ENCODE data around the gene B3GALNT2. TPM values are rescaled to one million over a fixed set of nuclear protein-coding genes. Genes with fewer than 3 reads are reported as not detected.
"Not testable (repeated sequence)": the region's sequence is repeated elsewhere in the genome, so short reads cannot be mapped to it uniquely, and the experiment has no call there.

B3GALNT2 gene
- polyA plus RNA-seq, 6 donors from 2014 or later, result 4.8 to 13.6 (median 6.6) TPM

DNA sequence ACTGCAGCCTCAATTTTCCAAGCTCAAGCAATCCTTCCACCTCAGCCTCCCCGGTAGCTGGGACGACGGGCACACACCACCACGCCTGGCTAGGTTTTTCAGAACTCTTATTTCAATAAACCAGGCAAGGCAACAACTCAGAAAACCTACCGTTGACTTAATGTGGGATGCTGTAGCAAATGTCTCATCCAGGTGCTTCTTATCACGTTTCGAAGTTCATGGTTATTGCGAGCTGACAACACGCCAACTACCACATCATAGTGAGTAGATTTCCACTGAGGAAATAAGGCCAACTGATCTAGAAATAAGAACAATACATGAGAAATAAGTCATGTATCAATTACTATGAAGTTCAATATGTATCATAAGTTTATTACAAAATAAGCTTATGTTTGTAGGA, 9.7 kb downstream of the B3GALNT2 start:
- Mint-ChIP-seq H3K4me3 (no peak overlapping the region), H3K27ac (no peak overlapping the region), H3K36me3 (peaks cover 7 to 11% of the 10 kb centered on the region in 2 donors), H3K27me3 (no peaks in the 10 kb centered on the region), H3K9me3 (no peaks in the 10 kb centered on the region), H3K4me1 (no peaks in the 10 kb centered on the region)
- ATAC-seq (ENCODE audit: low read depth in 2 of 2) (no peak), DNase-seq (no peak)

DNA sequence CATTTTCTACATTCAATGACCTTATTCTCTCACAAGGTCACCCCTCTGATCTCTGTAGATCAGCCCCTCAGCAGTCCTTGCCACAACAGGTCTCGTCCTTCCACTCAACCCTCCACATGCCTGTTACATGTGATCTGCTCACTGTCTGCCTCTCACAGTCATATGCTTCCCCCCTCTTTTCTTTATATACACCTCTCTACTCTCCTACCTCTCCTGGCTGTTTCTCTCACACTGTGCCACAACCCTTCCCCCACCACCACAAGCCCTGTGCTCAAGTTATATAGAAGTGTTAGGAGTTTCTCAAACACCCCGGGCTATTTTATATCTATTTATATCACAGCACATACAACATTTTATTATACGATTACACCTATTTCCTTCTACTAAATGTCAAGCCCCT, 12.6 kb downstream of the B3GALNT2 start:
- Mint-ChIP-seq H3K36me3 (peaks cover 7 to 11% of the 10 kb centered on the region in 2 donors), H3K9me3 (no peaks in the 10 kb centered on the region), H3K4me1 (no peaks in the 10 kb centered on the region), H3K4me3 (no peak overlapping the region), H3K27me3 (no peaks in the 10 kb centered on the region), H3K27ac (peak overlapping the region in 1 of 6 donors; percentile 70)
- ATAC-seq (ENCODE audit: low read depth in 2 of 2) (no peak), DNase-seq (no peak)

DNA sequence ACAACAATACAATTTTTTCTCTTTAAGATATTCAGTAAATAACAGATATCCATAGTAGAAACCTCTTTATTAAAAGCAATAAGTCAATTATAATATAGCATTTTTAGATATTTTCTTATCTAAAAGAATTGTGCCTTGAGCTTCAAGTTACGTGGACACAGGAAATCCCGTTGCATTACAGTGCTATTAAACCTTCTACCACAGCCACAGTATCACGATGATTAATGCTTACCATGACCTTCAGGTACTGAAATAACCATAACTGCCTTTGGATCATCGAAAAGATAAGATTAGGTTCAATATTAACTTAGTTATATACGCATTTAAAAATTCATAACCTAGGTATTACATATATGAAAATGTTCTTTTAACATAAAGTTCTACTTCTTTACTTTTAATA, 17.9 kb downstream of the B3GALNT2 start:
- ATAC-seq (ENCODE audit: low read depth in 2 of 2) (no peak), DNase-seq (no peak)
- Mint-ChIP-seq H3K36me3 (peaks cover 27% of the 10 kb centered on the region in 2 donors), H3K4me3 (no peak overlapping the region), H3K27ac (no peak overlapping the region), H3K9me3 (peaks cover 0 to 7% (median 4%) of the 10 kb centered on the region in 7 donors), H3K27me3 (no peaks in the 10 kb centered on the region), H3K4me1 (no peaks in the 10 kb centered on the region)

DNA sequence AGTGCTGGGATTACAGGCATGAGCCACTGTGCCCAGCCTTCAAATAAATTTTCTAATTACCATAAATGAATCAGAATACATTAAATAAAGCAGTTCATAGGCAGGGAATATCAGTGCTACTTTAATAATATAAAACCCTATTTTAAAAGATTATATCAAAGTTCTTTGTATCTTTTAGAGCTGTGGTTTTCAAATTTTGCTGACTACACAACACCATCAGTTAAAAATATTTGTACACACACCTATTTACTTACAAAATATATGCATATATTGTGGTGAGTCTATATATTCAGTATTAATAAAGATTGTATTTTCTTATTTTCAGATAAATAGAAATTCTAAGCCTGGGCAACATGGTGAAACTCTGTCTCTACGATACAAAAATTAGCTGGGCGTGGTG, 18.7 kb downstream of the B3GALNT2 start:
- no peak for DNase-seq
- H3K9me3 Mint-ChIP-seq, result peaks cover 0 to 7% (median 4%) of the 10 kb centered on the region in 7 donors
- ATAC-seq (ENCODE audit: low read depth in 2 of 2), result no peak
- H3K36me3 Mint-ChIP-seq, result peaks cover 27 to 31% of the 10 kb centered on the region in 2 donors
- no peaks in the 10 kb centered on the region for H3K4me1 Mint-ChIP-seq
- H3K27me3 Mint-ChIP-seq, result no peaks in the 10 kb centered on the region
- H3K4me3 Mint-ChIP-seq, result no peak overlapping the region
- no peak overlapping the region for H3K27ac Mint-ChIP-seq

DNA sequence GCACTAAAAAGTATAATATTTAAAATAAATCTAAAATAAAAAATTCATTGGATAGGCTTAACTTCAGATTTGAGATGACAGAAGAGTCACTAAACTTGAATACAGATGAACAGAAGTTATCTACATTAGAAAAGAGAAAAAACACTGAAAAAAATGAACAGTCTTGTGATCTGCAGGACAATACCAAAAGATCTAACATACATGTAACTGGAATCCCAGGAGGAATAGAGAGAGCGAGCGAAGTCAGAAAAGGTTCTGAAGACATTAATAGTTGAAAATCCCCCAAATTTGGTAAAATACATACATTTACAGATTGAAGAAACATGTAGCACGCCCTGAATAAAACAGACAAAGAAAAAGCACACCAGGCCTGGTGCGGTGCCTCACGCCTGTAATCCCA, 21.2 kb downstream of the B3GALNT2 start:
- DNase-seq (no peak), ATAC-seq (ENCODE audit: low read depth in 2 of 2) (no peak)
- Mint-ChIP-seq H3K27ac (no peak overlapping the region), H3K4me1 (no peaks in the 10 kb centered on the region), H3K4me3 (no peak overlapping the region), H3K27me3 (no peaks in the 10 kb centered on the region), H3K36me3 (peaks cover 41 to 44% of the 10 kb centered on the region in 2 donors), H3K9me3 (peaks cover 0 to 7% (median 4%) of the 10 kb centered on the region in 7 donors)

DNA sequence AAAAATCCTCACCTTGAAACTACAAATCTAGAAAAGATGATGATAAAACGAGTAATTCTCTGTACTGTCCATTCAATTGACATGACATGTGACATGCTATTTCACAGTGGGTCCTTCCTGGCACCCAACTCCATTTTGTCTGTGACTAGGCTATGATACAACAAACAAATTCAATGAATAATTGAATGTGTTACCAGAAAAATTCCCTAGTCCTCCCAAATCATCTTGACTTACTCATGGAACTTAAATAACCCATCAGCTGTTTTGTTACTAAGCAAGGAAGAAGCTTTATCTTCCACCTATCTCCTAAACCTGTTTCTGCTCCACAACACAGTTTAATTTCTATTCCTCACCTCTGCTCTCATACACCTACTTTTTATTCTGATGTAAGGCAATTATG, 30.4 kb downstream of the B3GALNT2 start:
- Mint-ChIP-seq H3K27me3 (no peaks in the 10 kb centered on the region), H3K27ac (peak overlapping the region in 1 of 6 donors; percentile 64), H3K4me3 (no peak overlapping the region), H3K36me3 (peaks cover 5 to 7% of the 10 kb centered on the region in 2 donors), H3K9me3 (no peaks in the 10 kb centered on the region), H3K4me1 (no peaks in the 10 kb centered on the region)
- DNase-seq, result no peak
- no peak for ATAC-seq (ENCODE audit: low read depth in 2 of 2)

DNA sequence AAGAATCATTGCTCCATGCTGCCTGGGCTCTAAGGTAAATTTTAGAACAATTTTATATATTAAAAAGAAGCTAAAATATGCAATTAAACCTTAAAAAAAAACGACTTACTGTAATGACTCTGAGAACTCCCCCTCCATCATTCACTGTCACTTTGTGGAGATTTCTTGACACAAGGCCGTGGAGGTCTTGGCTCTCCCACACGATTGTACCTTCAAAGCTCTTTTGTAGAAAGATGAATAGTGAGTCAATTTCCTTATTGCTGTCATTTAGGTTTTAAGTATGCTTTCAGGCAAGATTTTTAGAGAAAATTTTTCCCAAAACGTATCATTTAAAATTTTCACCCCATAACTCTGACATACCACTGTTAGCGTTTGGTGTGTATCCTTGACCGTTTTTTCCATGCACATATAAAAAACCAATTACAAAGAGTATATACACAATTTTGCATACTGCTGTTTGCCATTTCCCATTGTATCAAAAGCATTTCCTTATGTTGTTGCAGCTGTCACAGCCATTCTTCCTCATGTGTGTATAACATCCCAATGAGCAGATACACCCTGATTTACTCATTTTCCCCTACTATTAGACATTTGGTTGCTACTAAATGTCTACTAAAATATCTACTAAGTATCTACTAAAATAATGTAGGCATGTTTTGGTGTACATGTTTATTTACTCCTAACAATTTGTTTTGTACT, 33.4 kb downstream of the B3GALNT2 start:
- no peaks in the 10 kb centered on the region for H3K4me1 Mint-ChIP-seq
- H3K27ac Mint-ChIP-seq, result no peak overlapping the region
- peaks cover 0 to 4% of the 10 kb centered on the region in 2 donors for H3K36me3 Mint-ChIP-seq
- H3K9me3 Mint-ChIP-seq, result no peaks in the 10 kb centered on the region
- H3K27me3 Mint-ChIP-seq, result no peaks in the 10 kb centered on the region
- ATAC-seq (ENCODE audit: low read depth in 2 of 2) (no peak), DNase-seq (no peak)
- no peak overlapping the region for H3K4me3 Mint-ChIP-seq

DNA sequence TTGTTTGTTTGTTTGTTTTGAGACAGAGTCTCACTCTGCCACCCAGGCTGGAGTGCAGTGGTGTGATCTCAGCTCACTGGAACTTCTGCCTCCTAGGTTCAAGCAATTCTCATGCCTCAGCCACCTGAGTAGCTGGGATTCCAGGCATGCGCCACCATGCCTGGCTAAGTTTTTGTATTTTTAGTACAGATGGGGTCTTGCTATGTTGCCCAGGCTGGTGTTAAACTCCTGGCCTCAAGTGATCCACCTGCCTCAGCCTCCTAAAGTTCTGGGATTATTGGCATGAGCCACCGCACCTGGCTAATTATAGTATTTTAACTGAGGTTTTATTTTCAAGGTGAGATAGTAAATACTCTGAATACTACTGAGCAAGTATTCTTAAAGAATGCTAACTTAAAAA, 34.4 kb downstream of the B3GALNT2 start:
- not testable (repeated sequence) for ATAC-seq (ENCODE audit: low read depth in 2 of 2); H3K27ac Mint-ChIP-seq; H3K4me3 Mint-ChIP-seq

DNA sequence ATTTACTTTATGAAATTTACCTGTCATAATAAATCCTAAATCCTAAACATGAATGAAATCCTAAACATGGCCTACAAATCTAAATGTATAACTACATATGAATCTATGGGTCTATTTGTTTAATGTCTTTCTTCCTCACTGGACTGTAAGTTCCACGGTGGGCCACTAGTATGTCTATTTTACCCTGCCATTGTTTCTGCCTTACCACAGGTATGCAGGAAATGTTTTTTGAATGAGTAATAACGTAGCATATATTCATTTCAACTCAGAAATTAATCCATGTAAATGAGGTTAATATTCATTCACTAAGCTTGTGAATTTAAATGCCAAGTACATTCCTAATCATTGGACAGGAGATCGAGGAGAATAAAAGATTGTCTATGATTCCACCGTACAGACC, 35.3 kb downstream of the B3GALNT2 start:
- DNase-seq, result no peak
- H3K27ac Mint-ChIP-seq, result no peak overlapping the region
- ATAC-seq (ENCODE audit: low read depth in 2 of 2), result no peak
- H3K4me3 Mint-ChIP-seq, result no peak overlapping the region
- peaks cover 0 to 3% (median 0%) of the 10 kb centered on the region in 7 donors for H3K9me3 Mint-ChIP-seq
- peaks cover 0 to 9% of the 10 kb centered on the region in 2 donors for H3K36me3 Mint-ChIP-seq
- no peaks in the 10 kb centered on the region for H3K4me1 Mint-ChIP-seq
- no peaks in the 10 kb centered on the region for H3K27me3 Mint-ChIP-seq

More for the DNA sequence above, 34.4 kb downstream of the B3GALNT2 start:
- not testable (repeated sequence) for H3K4me1 Mint-ChIP-seq, H3K27me3 Mint-ChIP-seq, DNase-seq, H3K36me3 Mint-ChIP-seq, H3K9me3 Mint-ChIP-seq

DNA sequence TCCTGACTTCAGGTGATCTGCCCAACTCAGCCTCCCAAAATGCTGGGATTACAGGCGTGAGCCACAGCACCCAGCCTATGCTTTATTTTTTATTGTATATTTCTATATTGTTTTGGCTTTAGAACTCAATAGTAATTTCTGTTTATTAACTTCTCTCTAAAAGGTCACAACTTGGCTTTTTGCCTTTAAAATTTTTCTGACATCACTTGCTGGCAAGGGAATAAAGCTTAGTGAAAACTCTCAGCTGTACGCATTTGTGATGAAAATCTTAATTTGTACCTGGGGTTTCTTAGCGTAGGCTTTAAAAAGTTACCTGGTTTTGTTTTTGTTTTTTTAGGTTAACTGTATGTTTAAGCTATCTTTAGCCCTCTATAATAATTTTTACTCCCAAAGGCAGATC, 36.2 kb downstream of the B3GALNT2 start:
- DNase-seq, result no peak
- ATAC-seq (ENCODE audit: low read depth in 2 of 2), result no peak
- H3K27ac Mint-ChIP-seq, result peak overlapping the region in 1 of 6 donors; percentile 38
- H3K36me3 Mint-ChIP-seq, result peaks cover 0 to 9% of the 10 kb centered on the region in 2 donors
- no peaks in the 10 kb centered on the region for H3K27me3 Mint-ChIP-seq
- peaks cover 0 to 3% (median 0%) of the 10 kb centered on the region in 7 donors for H3K9me3 Mint-ChIP-seq
- H3K4me3 Mint-ChIP-seq, result no peak overlapping the region
- H3K4me1 Mint-ChIP-seq, result no peaks in the 10 kb centered on the region

DNA sequence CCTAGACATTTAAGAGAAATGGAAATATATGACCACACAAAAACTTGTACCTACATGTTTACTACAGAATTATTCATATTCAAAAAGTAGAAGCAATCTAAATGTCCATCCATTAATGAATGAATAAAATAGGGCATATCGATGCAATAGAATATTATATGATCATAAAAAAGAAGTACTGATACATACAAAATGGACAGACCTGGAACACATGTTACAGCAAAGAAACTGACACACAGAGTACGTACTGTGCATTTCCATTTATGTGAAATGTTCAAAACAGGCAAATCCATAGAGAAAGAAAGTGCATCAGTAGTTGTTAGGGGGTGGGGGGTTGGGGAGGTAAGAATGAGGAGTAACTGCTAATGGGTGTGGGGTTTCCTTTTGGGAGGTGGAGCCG, 39.2 kb downstream of the B3GALNT2 start:
- Mint-ChIP-seq H3K27me3 (no peaks in the 10 kb centered on the region), H3K36me3 (peaks cover 0 to 9% of the 10 kb centered on the region in 2 donors), H3K4me3 (no peak overlapping the region), H3K4me1 (peaks cover 0 to 5% (median 4%) of the 10 kb centered on the region in 3 donors), H3K27ac (no peak overlapping the region), H3K9me3 (peaks cover 0 to 3% (median 0%) of the 10 kb centered on the region in 7 donors)
- ATAC-seq (ENCODE audit: low read depth in 2 of 2) (no peak), DNase-seq (no peak)

DNA sequence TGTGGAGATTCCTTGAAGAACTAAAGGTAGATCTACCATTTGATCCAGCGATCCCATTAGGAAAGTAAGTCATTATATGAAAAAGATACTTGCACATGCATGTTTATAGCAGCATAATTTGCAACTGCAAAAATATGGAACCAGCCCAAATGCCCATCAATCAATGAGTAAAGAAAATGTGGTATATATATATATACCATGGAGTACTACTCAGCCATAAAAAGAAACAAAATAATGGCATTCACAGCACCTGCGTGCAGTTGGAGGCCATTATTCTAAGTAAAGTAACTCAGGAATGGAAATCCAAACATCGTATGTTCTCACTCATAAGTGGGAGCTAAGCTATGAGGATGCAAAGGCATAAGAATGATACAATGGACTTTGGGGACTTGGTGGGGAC, 41.4 kb downstream of the B3GALNT2 start:
- H3K27ac Mint-ChIP-seq, result peak overlapping the region in 2 of 6 donors; percentile 38 to 39
- H3K36me3 Mint-ChIP-seq; H3K4me1 Mint-ChIP-seq; ATAC-seq (ENCODE audit: low read depth in 2 of 2); H3K9me3 Mint-ChIP-seq; DNase-seq; H3K27me3 Mint-ChIP-seq; H3K4me3 Mint-ChIP-seq: not testable (repeated sequence)

DNA sequence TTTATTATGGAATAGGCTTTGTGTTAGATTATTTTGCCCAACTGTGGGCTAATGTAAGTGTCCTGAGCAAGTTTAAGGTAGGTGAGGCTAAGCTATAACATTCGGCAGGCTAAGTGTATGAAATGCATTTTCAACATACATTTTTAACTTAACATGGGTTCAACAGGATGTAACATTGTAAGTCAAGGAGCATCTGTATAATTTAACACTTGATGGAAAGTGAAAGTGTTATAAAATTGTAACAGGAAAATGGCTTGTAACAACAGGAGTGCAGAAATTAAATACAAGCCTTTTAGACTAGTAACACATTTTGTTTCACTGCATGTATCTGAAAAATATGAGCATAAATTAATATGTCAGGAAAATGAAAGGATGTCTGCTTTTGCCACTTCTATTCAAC, 42.3 kb downstream of the B3GALNT2 start:
- no peak overlapping the region for H3K4me3 Mint-ChIP-seq
- H3K27ac Mint-ChIP-seq, result peak overlapping the region in 1 of 6 donors; percentile 56
- H3K36me3 Mint-ChIP-seq, result peaks cover 0 to 5% of the 10 kb centered on the region in 2 donors
- H3K27me3 Mint-ChIP-seq, result no peaks in the 10 kb centered on the region
- no peak for DNase-seq
- no peak for ATAC-seq (ENCODE audit: low read depth in 2 of 2)
- peaks cover 0 to 5% (median 4%) of the 10 kb centered on the region in 3 donors for H3K4me1 Mint-ChIP-seq
- H3K9me3 Mint-ChIP-seq, result peaks cover 0 to 3% (median 0%) of the 10 kb centered on the region in 7 donors

DNA sequence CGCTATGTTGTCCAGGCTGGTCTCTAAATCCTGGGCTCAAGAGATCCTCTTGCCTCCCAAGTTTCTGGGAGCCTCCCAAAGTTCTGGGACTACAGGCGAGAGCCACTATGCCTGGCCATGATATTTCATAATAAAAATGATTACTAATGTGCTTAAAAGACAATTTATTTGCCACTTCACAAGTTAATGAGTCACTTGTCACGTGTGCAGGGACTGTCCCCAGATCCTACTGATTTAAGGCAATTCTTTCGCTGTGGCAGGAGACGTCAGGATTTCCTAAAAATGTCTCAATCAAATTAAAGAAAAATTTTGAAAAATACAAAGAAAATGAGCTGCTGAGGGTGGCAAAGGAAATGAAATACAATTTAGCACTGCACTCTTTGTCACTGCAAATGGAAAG, 43.5 kb downstream of the B3GALNT2 start:
- H3K27me3 Mint-ChIP-seq, result no peaks in the 10 kb centered on the region
- H3K9me3 Mint-ChIP-seq, result peaks cover 0 to 3% (median 0%) of the 10 kb centered on the region in 7 donors
- DNase-seq, result no peak
- no peak overlapping the region for H3K27ac Mint-ChIP-seq
- H3K4me3 Mint-ChIP-seq, result no peak overlapping the region
- peaks cover 0 to 4% of the 10 kb centered on the region in 2 donors for H3K36me3 Mint-ChIP-seq
- ATAC-seq (ENCODE audit: low read depth in 2 of 2), result no peak
- H3K4me1 Mint-ChIP-seq, result peaks cover 0 to 5% (median 4%) of the 10 kb centered on the region in 3 donors

Data from naive B cell (primary cell).